Mononuclear cell (primary cell): ENCODE data around the gene CARMIL1. TPM values are rescaled to one million over a fixed set of nuclear protein-coding genes. Genes with fewer than 3 reads are reported as not detected.
A peak's percentile ranks its signal among the peaks of the same experiment; 100 is the strongest.

Experiments used
- H3K27me3 ChIP-seq: 2 replicates; pipeline ENCODE4 v1.6.0; 2011; ENCODE audit warnings: low read length, control low read depth; ENCODE audit not compliant: insufficient read depth
- H3K4me1 ChIP-seq: 2 replicates; pipeline ENCODE4 v1.5.1; 2011; ENCODE audit warnings: mild to moderate bottlenecking, low read length, control low read depth; ENCODE audit not compliant: insufficient read depth
- H3K4me3 ChIP-seq: 2 replicates; pipeline ENCODE4 v1.5.1; 2011; ENCODE audit warnings: mild to moderate bottlenecking, low read length, moderate library complexity
- H3K9me3 ChIP-seq: 2 replicates; pipeline ENCODE4 v1.5.1; 2011; ENCODE audit warnings: low read depth, mild to moderate bottlenecking, control low read depth, low read length
- total RNA-seq: library from RNA; depleted of rRNA; stranded (reverse); fragments of >200 nt; gene quantifications from one replicate; pipeline ENCODE4 v1.2.3, GENCODE V29; 2012

The CARMIL1 gene
- total RNA-seq, 1 donor, result 3.1 TPM

DNA sequence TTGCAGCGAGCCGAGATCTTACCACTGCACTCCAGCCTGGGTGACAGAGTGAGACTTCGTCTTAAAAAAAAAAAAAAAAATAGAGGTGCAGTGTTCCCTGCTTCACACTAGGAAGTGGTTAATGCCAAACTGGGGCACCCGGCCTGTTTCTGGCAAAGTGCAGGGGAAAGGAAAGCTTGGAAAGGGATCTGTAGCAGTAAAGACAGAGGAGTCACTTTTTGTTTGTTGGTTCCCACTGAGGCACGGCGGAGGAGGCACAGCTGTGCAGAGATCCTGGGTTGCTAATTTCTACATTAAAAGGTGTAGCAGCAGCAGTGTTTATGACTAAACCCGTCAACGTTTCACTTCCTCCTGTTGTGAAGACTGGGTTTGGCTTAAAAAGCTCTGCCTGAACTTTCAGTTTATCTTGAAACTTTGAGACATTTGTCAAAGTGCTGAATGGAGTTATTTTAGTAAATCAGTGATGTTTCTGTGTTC lies 125.6 kb downstream of the CARMIL1 start:
- H3K27me3 ChIP-seq, result no peaks in the 10 kb centered on the region
- H3K4me1 ChIP-seq, result peaks cover 45% of the 10 kb centered on the region
- H3K9me3 ChIP-seq, result no peaks in the 10 kb centered on the region
- H3K4me3 ChIP-seq, result peak overlapping the region; percentile 12

DNA sequence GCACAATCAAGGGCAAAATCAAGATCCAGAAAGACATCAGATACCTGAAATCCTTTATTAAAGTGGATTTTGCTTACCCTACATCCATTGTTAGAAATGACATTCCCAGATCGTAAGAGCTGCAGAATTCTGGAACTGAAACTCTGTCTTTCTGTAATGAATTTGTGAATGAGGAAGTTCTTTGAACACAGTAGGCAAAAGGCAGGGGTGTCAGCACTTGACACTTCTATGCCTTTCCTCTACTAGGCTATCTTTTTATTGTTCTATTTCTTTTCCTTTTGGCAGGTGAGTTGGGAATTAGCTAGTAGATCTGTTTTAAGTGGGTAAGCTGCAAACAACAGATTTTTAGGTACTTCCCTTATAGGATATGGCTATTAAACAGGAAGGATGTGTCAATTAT lies 126.3 kb downstream of the CARMIL1 start:
- Histone ChIP-seq H3K4me1 (peaks cover 47% of the 10 kb centered on the region), H3K27me3 (no peaks in the 10 kb centered on the region), H3K9me3 (no peaks in the 10 kb centered on the region), H3K4me3 (peak overlapping the region; percentile 12)

DNA sequence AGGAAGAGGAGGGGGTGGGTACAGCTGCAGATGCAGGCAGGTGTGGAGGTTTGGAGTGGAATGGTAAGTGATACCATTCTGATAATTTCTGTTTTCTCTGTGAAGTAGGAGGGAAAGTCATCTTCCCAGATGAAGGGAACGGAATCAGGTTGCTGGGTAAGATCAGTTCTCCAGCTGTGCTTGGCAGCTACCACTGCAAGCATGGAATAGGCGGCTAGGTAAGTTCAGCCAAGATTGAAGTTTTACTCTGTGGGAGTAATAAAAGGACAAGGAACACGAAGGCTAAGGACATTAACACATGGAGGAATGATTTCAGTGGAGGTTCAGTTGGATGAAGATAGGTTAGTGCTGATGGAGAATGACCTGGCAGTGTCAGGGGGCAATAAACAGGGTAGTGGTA lies 128.3 kb downstream of the CARMIL1 start:
- no peaks in the 10 kb centered on the region for H3K27me3 ChIP-seq
- peaks cover 48% of the 10 kb centered on the region for H3K4me1 ChIP-seq
- no peaks in the 10 kb centered on the region for H3K9me3 ChIP-seq
- H3K4me3 ChIP-seq, result no peak overlapping the region

DNA sequence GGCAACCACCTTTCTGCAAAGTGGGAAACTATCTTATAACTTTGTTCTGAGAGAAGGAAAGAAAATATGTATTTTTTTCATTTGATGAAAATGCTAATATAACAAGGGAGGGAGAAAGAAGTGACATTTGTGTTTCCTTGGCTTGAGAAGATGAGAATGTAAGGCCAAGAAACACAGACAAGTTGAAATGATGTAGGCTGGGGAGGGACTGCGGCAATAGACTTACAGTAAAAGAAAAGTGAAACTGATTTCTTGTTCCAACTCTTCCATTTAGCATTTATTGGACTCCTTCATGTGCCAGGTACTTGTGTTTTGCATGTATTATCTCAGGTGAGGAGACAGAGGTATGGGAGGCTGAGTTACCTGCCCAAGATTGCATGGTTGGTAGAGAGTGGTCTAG lies 130.9 kb downstream of the CARMIL1 start:
- H3K9me3 ChIP-seq, result no peaks in the 10 kb centered on the region
- H3K4me1 ChIP-seq, result peaks cover 32% of the 10 kb centered on the region
- H3K4me3 ChIP-seq, result no peak overlapping the region
- H3K27me3 ChIP-seq, result no peaks in the 10 kb centered on the region

DNA sequence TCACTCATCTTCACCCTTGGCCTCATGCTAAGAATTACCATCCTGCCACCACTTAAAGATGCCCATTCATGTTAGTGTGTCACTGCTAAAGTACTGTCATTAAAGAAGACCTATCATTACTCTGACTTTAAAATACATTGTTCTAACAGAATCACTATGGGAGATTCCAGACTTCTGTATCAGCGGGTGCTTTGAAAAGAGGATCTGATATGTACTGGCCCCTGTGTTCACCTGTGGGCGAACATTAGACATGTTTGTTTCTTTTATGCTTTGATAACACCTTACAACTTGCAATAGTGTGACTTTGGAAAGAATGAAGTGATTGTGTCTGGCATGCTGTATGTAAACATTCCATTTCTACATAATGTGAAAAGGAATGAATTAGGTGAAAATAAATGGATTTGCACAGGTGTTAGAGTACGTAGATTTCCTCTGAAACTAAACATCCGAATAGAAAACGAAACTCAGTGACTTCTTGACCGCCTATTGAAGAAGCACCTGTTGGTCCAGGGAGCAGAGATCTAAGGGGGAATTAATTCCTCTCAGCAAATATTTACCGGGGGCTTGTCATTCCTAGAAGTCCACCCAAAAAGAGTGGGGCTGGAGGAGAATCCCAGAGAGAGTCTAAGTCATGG lies 132.3 kb downstream of the CARMIL1 start:
- Histone ChIP-seq H3K27me3 (no peaks in the 10 kb centered on the region), H3K4me3 (no peak overlapping the region), H3K9me3 (no peaks in the 10 kb centered on the region), H3K4me1 (peaks cover 19% of the 10 kb centered on the region)

DNA sequence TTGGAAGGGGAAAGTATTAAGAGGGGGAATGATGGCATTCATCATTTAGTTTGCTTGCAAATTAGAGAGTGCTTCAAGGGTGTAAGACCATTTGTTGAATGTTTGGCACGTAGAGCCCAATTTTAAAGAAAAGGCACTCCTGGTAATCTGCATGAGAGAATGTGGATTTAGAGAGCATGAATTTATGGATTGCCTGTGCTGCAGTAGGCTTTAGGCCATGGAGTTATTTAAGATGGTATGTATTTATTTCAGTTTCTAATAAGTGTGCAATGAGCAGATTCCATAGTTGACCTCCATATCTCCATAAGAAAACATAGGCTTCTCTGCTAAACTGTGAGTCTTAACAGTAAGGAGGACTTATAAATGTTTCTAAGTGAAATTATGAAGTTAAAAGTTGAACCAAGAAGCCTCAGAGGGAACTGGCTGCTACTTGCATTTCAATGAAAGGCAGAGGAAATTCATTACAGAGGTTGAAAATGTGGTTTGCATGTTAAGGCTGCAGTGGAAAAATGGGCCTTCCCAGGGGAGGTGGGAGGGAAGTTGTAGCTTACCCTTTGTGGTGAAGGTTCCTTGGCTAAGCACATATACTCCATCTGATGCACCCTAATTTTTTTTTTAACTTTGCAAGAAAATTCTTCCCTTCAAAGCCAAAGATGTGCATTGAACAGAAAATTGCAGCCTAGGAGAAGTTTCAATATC lies 134.2 kb downstream of the CARMIL1 start:
- no peak overlapping the region for H3K4me3 ChIP-seq

DNA sequence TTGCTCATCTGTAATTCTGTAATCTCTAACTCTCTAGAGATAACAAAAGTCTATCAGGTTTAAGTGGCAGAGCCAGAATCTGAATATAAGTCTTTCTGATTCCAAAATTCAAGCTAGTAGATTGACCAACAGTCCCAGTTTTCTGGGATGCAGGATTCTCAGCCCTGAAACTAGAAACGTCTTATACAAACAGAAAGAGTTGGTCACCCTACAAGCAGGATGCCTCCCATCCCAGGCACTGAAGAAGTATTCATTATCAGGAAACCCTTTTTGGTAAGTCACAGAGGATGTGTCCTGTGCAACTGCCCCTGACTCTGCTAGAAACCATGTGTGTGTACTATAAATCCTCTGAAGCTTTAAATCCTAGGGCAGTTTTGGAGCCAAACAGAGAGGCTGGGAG lies 135.0 kb downstream of the CARMIL1 start:
- Histone ChIP-seq H3K4me1 (peaks cover 7% of the 10 kb centered on the region), H3K27me3 (no peaks in the 10 kb centered on the region), H3K4me3 (no peak overlapping the region), H3K9me3 (no peaks in the 10 kb centered on the region)

More for the DNA sequence above, 134.2 kb downstream of the CARMIL1 start:
- H3K9me3 ChIP-seq, result no peaks in the 10 kb centered on the region
- H3K27me3 ChIP-seq, result no peaks in the 10 kb centered on the region
- H3K4me1 ChIP-seq, result peaks cover 7% of the 10 kb centered on the region

DNA sequence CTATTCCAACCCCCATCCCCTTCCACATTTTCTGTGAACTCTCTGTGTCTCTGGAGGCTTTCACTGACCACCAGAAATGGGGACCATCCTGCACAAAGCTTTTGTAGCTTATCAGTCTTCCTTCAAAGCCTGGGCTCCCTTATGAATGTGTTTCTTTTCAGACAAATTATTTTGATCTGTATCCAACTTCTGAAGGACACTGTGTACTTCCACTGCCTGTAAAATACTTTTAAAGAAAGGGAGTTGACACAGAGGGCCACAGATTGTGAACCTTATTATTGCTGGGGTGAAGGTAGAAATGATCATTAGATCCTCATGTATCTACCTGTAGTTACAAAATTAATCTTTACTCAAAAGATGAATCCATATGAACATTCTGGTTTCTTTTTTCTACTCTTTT lies 135.6 kb downstream of the CARMIL1 start:
- Histone ChIP-seq H3K27me3 (no peaks in the 10 kb centered on the region), H3K4me1 (peaks cover 7% of the 10 kb centered on the region), H3K4me3 (no peak overlapping the region), H3K9me3 (no peaks in the 10 kb centered on the region)

DNA sequence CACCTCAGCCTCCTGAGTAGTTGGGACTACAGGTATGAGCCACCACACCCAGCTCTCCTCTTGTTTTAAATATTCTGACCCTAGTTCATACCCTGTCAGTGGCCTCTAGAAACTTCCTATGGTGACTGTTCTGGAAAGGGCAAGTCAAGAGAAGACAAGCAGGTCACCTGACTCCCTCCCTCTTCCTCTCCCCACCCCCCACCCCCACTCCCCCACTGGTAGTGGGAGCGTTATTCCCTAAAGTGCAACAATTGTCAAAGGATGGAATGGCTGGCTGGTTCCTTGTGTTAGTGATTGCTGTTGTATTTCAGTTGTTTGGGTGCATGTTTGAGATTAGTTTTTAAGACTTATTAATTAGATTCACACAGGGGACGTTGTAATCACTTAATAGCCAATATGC lies 136.1 kb downstream of the CARMIL1 start:
- H3K9me3 ChIP-seq, result no peaks in the 10 kb centered on the region
- no peak overlapping the region for H3K4me3 ChIP-seq
- H3K27me3 ChIP-seq, result no peaks in the 10 kb centered on the region
- peaks cover 7% of the 10 kb centered on the region for H3K4me1 ChIP-seq

DNA sequence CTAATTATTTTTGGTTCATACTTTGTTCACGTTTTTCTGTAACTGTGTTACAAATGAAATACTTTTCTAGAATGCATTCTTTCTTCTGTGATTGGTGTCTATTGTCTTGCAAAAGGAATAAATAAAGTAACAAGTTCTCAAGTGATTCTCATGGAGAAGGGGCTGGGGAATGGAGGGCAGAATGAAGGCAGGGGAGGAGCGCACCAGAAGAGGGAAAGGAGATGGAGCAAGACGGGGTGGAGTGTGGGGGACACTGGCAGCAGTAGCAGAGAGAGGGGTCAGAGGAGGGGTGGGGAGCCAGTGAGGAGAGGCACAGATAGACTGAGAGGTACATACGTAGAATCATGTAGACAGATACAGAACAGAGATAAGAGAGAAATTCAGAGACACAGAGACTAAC lies 136.5 kb downstream of the CARMIL1 start:
- Histone ChIP-seq H3K4me3 (no peak overlapping the region), H3K4me1 (peaks cover 4% of the 10 kb centered on the region), H3K27me3 (no peaks in the 10 kb centered on the region)

DNA sequence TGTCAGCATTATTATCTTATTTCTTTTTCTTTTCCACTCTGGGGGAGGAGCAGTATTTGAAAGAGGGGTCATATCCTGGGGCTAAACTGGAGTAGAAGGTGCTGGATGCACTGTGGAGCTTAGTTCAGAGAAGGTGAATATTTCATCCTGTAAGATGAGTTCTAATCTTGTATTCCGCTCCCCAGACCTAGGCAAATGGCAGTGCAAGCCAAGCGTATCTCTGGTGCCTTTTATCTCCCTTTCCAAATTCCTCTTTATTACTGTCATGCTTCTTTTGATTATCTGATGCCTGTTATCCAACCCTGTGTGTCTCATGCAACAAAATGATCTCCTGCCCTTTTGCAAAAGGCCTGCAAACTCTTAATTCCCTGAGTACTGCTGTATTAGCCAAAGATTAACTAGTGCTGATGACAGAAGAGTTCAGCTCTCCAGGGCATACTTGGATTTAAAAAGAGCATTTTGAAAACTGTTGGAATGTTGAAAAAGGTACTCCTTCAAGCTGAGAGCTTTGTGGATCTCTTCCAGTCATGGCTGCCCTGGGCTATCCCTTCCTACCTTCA lies 138.0 kb downstream of the CARMIL1 start:
- no peak overlapping the region for H3K4me3 ChIP-seq
- no peaks in the 10 kb centered on the region for H3K9me3 ChIP-seq
- H3K27me3 ChIP-seq, result no peaks in the 10 kb centered on the region
- peaks cover 4% of the 10 kb centered on the region for H3K4me1 ChIP-seq

More for the DNA sequence above, 136.5 kb downstream of the CARMIL1 start:
- H3K9me3 ChIP-seq, result no peaks in the 10 kb centered on the region

DNA sequence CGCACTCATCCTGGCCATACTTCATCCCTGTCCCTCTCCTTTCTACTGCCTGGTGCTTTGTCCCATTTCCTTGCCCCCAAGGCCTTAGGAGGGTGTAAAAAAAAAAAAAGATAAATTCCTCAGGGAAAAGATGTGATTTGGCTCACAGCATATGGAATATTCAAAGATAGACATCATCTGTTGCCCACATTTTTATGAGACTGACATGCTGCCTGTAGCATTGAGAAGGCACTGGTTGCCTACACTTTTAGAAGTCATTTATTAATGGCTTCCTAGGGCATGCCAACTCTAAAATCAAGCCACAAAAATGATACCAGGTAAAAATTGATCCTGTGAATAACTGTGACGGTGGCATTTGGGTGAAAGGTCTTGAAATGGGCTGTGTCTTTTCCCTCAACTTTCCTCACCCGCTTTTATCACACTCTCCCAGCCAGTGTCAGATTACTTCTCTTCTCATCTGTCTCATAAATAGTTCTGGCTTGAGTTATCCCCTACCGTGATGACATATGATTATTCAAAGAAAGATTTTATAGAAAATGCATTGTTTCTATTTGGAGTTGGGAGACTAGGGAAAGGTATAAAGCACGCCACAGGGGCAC lies 139.4 kb downstream of the CARMIL1 start:
- Histone ChIP-seq H3K4me1 (peaks cover 1% of the 10 kb centered on the region), H3K4me3 (no peak overlapping the region), H3K9me3 (no peaks in the 10 kb centered on the region), H3K27me3 (no peaks in the 10 kb centered on the region)

DNA sequence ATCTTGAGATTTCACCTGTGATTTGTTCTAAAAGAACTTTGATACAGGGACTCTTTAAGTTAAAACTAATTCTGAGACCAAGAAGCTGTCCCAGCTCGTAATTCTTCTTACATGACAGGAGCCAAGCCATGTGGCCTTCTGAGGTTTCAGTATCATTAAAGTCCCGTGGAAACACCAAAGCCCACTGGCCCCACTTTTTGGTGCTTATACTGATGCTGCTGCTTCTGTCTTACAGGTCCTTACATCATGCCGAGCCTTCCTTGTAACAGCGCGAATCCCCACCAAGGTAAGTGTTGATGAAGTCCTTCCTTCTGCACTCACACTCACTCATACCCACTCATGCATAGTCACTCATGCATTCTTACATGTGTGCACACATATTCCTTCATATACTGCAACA lies 140.7 kb downstream of the CARMIL1 start:
- Histone ChIP-seq H3K27me3 (no peaks in the 10 kb centered on the region), H3K4me3 (no peak overlapping the region), H3K9me3 (no peaks in the 10 kb centered on the region), H3K4me1 (no peaks in the 10 kb centered on the region)

DNA sequence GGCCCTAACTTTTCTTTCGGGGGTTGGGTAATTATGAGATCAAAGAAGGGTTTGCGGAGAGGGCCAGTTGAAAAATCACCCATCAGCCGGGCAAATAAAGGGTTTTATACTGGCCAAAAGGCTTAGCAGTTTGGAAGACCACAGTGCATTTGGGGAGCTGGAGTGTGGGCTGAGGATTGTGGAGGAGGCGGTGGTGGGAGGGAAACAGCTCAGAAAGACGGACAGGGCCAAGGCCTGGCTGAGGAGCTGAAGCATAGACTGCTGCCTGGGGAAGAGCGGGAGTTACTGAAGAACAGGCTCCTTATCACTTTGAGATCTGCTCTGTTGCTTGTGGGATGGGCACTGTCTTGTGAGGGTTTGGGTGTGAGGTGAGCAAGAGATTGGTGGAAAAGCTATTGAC lies 144.2 kb downstream of the CARMIL1 start:
- H3K4me3 ChIP-seq, result no peak overlapping the region
- H3K4me1 ChIP-seq, result no peaks in the 10 kb centered on the region
- H3K9me3 ChIP-seq, result no peaks in the 10 kb centered on the region

DNA sequence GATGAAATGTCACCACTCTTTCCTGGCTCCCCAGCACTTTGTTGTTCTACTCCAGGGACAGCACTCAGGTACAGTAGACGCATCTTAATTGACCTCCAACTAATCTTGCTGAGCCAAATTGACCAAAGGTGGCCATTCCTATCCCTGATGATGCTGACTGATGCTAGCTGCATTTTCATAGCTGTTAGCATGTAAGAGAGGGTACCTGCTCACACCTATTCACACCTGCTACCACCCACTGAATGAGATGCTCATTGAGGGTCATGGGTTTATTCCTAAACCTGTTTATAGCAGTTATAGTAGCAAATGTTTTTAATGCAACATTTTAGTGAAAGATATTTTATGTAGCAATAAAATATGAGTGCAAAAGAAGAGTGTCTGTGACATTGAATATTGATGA lies 145.1 kb downstream of the CARMIL1 start:
- Histone ChIP-seq H3K4me3 (no peak overlapping the region), H3K27me3 (no peaks in the 10 kb centered on the region), H3K9me3 (no peaks in the 10 kb centered on the region), H3K4me1 (no peaks in the 10 kb centered on the region)

More for the DNA sequence above, 144.2 kb downstream of the CARMIL1 start:
- H3K27me3 ChIP-seq, result no peaks in the 10 kb centered on the region
